WTC11 (cell line): ENCODE results near the gene ZNF880.
"Not testable (repeated sequence)": the region's sequence is repeated elsewhere in the genome, so short reads cannot be mapped to it uniquely, and the experiment has no call there.

ENCODE experiments used
- CREB1 ChIP-seq: sonication (generic); formaldehyde crosslinking; IDR thresholded peaks from 2 replicates; pipeline ENCODE4 v1.8.0; 2023; ENCODE audit warnings: mild to moderate bottlenecking, missing genetic modification reagents
- CREM ChIP-seq: sonication (generic); formaldehyde crosslinking; IDR thresholded peaks from 2 replicates; pipeline ENCODE4 v1.8.1; 2022; ENCODE audit warnings: mild to moderate bottlenecking, missing genetic modification reagents, moderate library complexity
- CTCF ChIP-seq: fragments of 200-600 bp; IDR thresholded peaks from 2 replicates; pipeline ENCODE4 v1.8.0; 2022; ENCODE audit warnings: antibody characterized with exemption
- E2F1 ChIP-seq: sonication (generic); formaldehyde crosslinking; IDR thresholded peaks from 2 replicates; pipeline ENCODE4 v1.8.0; 2022; ENCODE audit warnings: mild to moderate bottlenecking, missing genetic modification reagents
- ELF4 ChIP-seq: sonication (generic); formaldehyde crosslinking; IDR thresholded peaks from 2 replicates; pipeline ENCODE4 v1.8.1; 2022; ENCODE audit warnings: low read depth, mild to moderate bottlenecking, moderate library complexity, missing genetic modification reagents
- ESRRA ChIP-seq: sonication (generic); formaldehyde crosslinking; IDR thresholded peaks from 2 replicates; pipeline ENCODE4 v1.8.1; 2022; ENCODE audit warnings: mild to moderate bottlenecking, missing genetic modification reagents, borderline replicate concordance
- MAX ChIP-seq: sonication (generic); formaldehyde crosslinking; IDR thresholded peaks from 2 replicates; pipeline ENCODE4 v1.8.0; 2022; ENCODE audit warnings: mild to moderate bottlenecking, missing genetic modification reagents
- NR3C1 ChIP-seq: sonication (generic); formaldehyde crosslinking; conservative IDR thresholded peaks from 2 replicates; pipeline ENCODE4 v1.8.1; 2023; ENCODE audit warnings: low read depth, mild to moderate bottlenecking, missing genetic modification reagents
- SP1 ChIP-seq: sonication (generic); formaldehyde crosslinking; conservative IDR thresholded peaks from 2 replicates; pipeline ENCODE4 v1.8.1; 2022; ENCODE audit warnings: missing genetic modification reagents
- TF ChIP-seq, protein P1 (sequence below): sonication (generic); formaldehyde crosslinking; IDR thresholded peaks from 2 replicates; pipeline ENCODE4 v1.8.1; 2022; ENCODE audit warnings: low read depth, mild to moderate bottlenecking, moderate library complexity, missing genetic modification reagents, borderline replicate concordance
- TF ChIP-seq, protein P2 (sequence below): sonication (generic); formaldehyde crosslinking; conservative IDR thresholded peaks from 2 replicates; pipeline ENCODE4 v1.8.1; 2022; ENCODE audit warnings: mild to moderate bottlenecking, missing genetic modification reagents
- TF ChIP-seq, protein P3 (sequence below): sonication (generic); formaldehyde crosslinking; IDR thresholded peaks from 2 replicates; pipeline ENCODE4 v1.8.1; 2022; ENCODE audit warnings: mild to moderate bottlenecking, missing genetic modification reagents, moderate library complexity, borderline replicate concordance

DNA sequence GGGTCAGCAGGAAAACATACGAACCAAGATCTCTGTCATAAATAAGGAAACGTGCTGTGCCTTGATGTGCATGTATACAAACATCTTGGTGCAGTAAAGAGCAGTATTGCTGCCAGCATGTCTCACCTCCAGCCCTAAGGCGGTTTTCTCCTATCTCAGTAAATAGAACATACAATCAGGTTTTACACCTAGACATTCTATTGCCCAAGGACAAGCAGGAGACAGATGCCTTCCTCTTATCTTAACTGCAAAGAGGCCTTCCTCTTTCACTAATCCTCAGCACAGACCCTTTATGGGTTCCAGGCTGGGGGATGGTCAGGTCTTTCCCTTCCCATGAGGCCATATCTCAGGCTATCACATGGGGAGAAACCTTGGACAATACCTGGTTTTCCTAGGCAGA, 30.7 kb upstream of the ZNF880 start:
- TF ChIP-seq CTCF; NR3C1; CREM (CRISPR knock-in tag); CREB1 (CRISPR knock-in tag); ELF4 (CRISPR knock-in tag); E2F1; MAX (CRISPR knock-in tag); ESRRA; SP1 (CRISPR knock-in tag): not testable (repeated sequence)
- TF ChIP-seq, protein P1, sequence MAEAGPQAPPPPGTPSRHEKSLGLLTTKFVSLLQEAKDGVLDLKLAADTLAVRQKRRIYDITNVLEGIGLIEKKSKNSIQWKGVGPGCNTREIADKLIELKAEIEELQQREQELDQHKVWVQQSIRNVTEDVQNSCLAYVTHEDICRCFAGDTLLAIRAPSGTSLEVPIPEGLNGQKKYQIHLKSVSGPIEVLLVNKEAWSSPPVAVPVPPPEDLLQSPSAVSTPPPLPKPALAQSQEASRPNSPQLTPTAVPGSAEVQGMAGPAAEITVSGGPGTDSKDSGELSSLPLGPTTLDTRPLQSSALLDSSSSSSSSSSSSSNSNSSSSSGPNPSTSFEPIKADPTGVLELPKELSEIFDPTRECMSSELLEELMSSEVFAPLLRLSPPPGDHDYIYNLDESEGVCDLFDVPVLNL (CRISPR knock-in tag), result not testable (repeated sequence)
- TF ChIP-seq, protein P2, sequence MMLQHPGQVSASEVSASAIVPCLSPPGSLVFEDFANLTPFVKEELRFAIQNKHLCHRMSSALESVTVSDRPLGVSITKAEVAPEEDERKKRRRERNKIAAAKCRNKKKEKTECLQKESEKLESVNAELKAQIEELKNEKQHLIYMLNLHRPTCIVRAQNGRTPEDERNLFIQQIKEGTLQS (CRISPR knock-in tag), result not testable (repeated sequence)
- TF ChIP-seq, protein P3, sequence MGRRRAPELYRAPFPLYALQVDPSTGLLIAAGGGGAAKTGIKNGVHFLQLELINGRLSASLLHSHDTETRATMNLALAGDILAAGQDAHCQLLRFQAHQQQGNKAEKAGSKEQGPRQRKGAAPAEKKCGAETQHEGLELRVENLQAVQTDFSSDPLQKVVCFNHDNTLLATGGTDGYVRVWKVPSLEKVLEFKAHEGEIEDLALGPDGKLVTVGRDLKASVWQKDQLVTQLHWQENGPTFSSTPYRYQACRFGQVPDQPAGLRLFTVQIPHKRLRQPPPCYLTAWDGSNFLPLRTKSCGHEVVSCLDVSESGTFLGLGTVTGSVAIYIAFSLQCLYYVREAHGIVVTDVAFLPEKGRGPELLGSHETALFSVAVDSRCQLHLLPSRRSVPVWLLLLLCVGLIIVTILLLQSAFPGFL (CRISPR knock-in tag), result not testable (repeated sequence)
